GM12878 (cell line): ENCODE results near the gene PALMD. TPM values are rescaled to one million over a fixed set of nuclear protein-coding genes. Genes with fewer than 3 reads are reported as not detected.

Experiments
- ATAC-seq: fragments of 200-7000 bp; cut with Tn5 transposase; 3 replicates; pipeline ENCODE4 v1.9.1; 2020; ENCODE audit warnings: mild to moderate bottlenecking, moderate library complexity
- BruUV-seq: library from RNA; stranded (reverse); fragments of 400-500 nt; replicated peaks from 2 replicates; lab custom pipeline; 2021; lab: Mats Ljungman, UMichigan
- CTCF ChIA-PET: fragments of 300-600 bp; sonication (Branson Sonifier 250); formaldehyde crosslinking; extraction: SDS; loops from one replicate; lab custom pipeline; 2021; ENCODE audit warnings: inconsistent platforms; lab: Yijun Ruan, JAX
- POLR2A ChIA-PET: fragments of 350-600 bp; formaldehyde crosslinking; extraction: SDS; loops from one replicate; lab custom pipeline; 2021; ENCODE audit warnings: inconsistent platforms; lab: Charles Lee
- RAD21 ChIA-PET: fragments of 300-600 bp; sonication (Branson Sonifier 250); formaldehyde crosslinking; loops from one replicate; lab custom pipeline; 2023; ENCODE audit warnings: antibody characterized with exemption; ENCODE audit not compliant: unreplicated experiment; lab: Charles Lee
- SMC1A ChIA-PET: fragments of 300-600 bp; sonication (Branson Sonifier 250); formaldehyde crosslinking; loops from one replicate; lab custom pipeline; 2023; ENCODE audit not compliant: unreplicated experiment, uncharacterized antibody; lab: Charles Lee
- DNase-seq: peaks from one replicate; pipeline ENCODE4 v3.0.0-alpha.2; 2011; ENCODE audit warnings: low read depth, low spot score
- FAIRE-seq: peaks from 3 replicates; lab custom pipeline; 2011; peaks lifted over from hg19 to GRCh38; lab: Jason Lieb, UNC
- H2AFZ ChIP-seq: 2 replicates; pipeline ENCODE4 v1.6.0; 2011; ENCODE audit warnings: low read depth, low read length, control low read depth; ENCODE audit not compliant: control insufficient read depth
- H3K27ac ChIP-seq: 2 replicates; pipeline ENCODE4 v1.5.1; 2011; ENCODE audit warnings: control low read depth; ENCODE audit not compliant: control insufficient read depth, insufficient read depth
- H3K27me3 ChIP-seq, 2 experiments: replicated peaks in 1 of 2; 2 replicates each; pipeline versions ENCODE4 v1.6.0 to v1.6.1; 2011; ENCODE audit warnings: low read length in 1 of 2; ENCODE audit not compliant: control insufficient read depth in 2 of 2, insufficient read depth in 2 of 2
- H3K36me3 ChIP-seq, 2 experiments: 2 replicates each; pipeline ENCODE4 v1.5.1; 2011; ENCODE audit warnings: low read length in 1 of 2; ENCODE audit not compliant: control insufficient read depth in 2 of 2, insufficient read depth in 2 of 2
- H3K4me1 ChIP-seq: 2 replicates; pipeline ENCODE4 v1.6.1; 2011; ENCODE audit warnings: mild to moderate bottlenecking, low read length, moderate library complexity, mixed read lengths; ENCODE audit not compliant: control insufficient read depth, insufficient read depth
- H3K4me2 ChIP-seq: 2 replicates; pipeline ENCODE4 v1.6.0; 2011; ENCODE audit warnings: control low read depth; ENCODE audit not compliant: control insufficient read depth, insufficient read depth
- H3K4me3 ChIP-seq: fragments of 200-600 bp; sonication (generic); 2 replicates; pipeline ENCODE4 v1.5.1; 2016
- H3K79me2 ChIP-seq: 2 replicates; pipeline ENCODE4 v1.6.0; 2011; ENCODE audit warnings: low read length; ENCODE audit not compliant: control insufficient read depth, insufficient read depth
- H3K9ac ChIP-seq: 2 replicates; pipeline ENCODE4 v1.8.0; 2011; ENCODE audit warnings: low read length, control low read depth, mixed read lengths; ENCODE audit not compliant: control insufficient read depth, insufficient read depth
- H3K9me3 ChIP-seq: replicated peaks from 3 replicates; pipeline ENCODE4 v1.5.1; 2011; ENCODE audit warnings: mild to moderate bottlenecking, low read length; ENCODE audit not compliant: control insufficient read depth, insufficient read depth
- H4K20me1 ChIP-seq: 2 replicates; pipeline ENCODE4 v1.6.0; 2011; ENCODE audit not compliant: control insufficient read depth, insufficient read depth
- BRCA1 ChIP-seq: IDR thresholded peaks from 2 replicates; pipeline ENCODE4 v1.6.1; 2011; ENCODE audit warnings: low read depth, low read length, improper control_type of control experiment
- CEBPB ChIP-seq, 2 experiments: fragments of 150-350 bp in 1 of 2; IDR thresholded peaks; 2 replicates each; pipeline ENCODE4 v1.6.1; 2012 to 2014; ENCODE audit warnings: low read depth in 2 of 2, low read length in 2 of 2, borderline replicate concordance in 1 of 2, inconsistent platforms in 1 of 2
- CREM ChIP-seq: IDR thresholded peaks from 2 replicates; pipeline ENCODE4 v1.6.1; 2014; ENCODE audit warnings: antibody characterized with exemption, low read depth
- CTCF ChIP-seq, 3 experiments: IDR thresholded peaks in 2 of 3; conservative IDR thresholded peaks in 1 of 3; 2 replicates each; pipeline ENCODE4 v1.5.1; 2011; ENCODE audit warnings: low read depth in 3 of 3, low read length in 3 of 3, mild to moderate bottlenecking in 3 of 3, control low read depth in 2 of 3, moderate library complexity in 2 of 3, inconsistent platforms in 1 of 3, mixed read lengths in 1 of 3; ENCODE audit not compliant: control insufficient read depth in 2 of 3, insufficient read depth in 1 of 3; ENCODE audit errors: extremely low read depth in 1 of 3
- FOXK2 ChIP-seq: fragments of 450-650 bp; IDR thresholded peaks from 2 replicates; pipeline ENCODE4 v1.6.1; 2017; ENCODE audit warnings: mild to moderate bottlenecking, moderate library complexity
- IRF3 ChIP-seq: fragments of 450-650 bp; IDR thresholded peaks from 2 replicates; pipeline ENCODE4 v1.6.1; 2014; ENCODE audit warnings: mild to moderate bottlenecking
- KDM1A ChIP-seq: fragments of 200-600 bp; sonication (generic); IDR thresholded peaks from 2 replicates; pipeline ENCODE4 v1.6.1; 2016; ENCODE audit warnings: borderline replicate concordance
- RELB ChIP-seq: fragments of 450-650 bp; IDR thresholded peaks from 2 replicates; pipeline ENCODE4 v1.6.1; 2017; ENCODE audit warnings: low read depth, mild to moderate bottlenecking, moderate library complexity
- SMAD5 ChIP-seq: IDR thresholded peaks from 2 replicates; pipeline ENCODE4 v1.6.1; 2016; ENCODE audit warnings: antibody characterized with exemption, low read depth
- TBL1XR1 ChIP-seq: IDR thresholded peaks from 2 replicates; pipeline ENCODE4 v1.6.1; 2012; ENCODE audit warnings: low read depth, low read length, improper control_type of control experiment
- WGBS: methylation state at CpG from one replicate; pipeline ENCODE4 v1.1.6; 2016; ENCODE audit warnings: low lambda C conversion rate; ENCODE audit not compliant: insufficient replicate concordance, insufficient coverage; ENCODE audit errors: missing lambda C conversion rate; 5-methylcytosine and 5-hydroxymethylcytosine counted together
- in situ Hi-C: fragments of 300-500 bp; cut with MboI; formaldehyde crosslinking; loops from 9 replicates; pipeline ENCODE4 v1.14.3; 2018; ENCODE audit warnings: mixed read lengths
- intact Hi-C: fragments of 100-400 bp; cut with micrococcal nuclease; formaldehyde crosslinking; loops from one replicate; pipeline ENCODE4 v1.14.2; 2022; ENCODE audit not compliant: unreplicated experiment
- polyA plus RNA-seq, 11 experiments: library from polyadenylated mRNA; depleted of rRNA in 4 of 11; unstranded in 6 of 11; stranded (reverse) in 5 of 11; fragments of >200 nt; fragmentation: Nextera tagmentation in 4 of 11; fragmentation: Illumina TruSeq in 1 of 11; extraction: Ambion mirVana in 4 of 11; extraction: Trizol in 1 of 11; gene quantifications; 1 replicate in 1 of 11; 2 replicates in 10 of 11; pipeline versions ENCODE4 v1.2.1 to v1.2.3, GENCODE V29; 2011 to 2016; ENCODE audit warnings: inconsistent platforms in 2 of 11, missing spikeins in 2 of 11, low read depth in 1 of 11
- total RNA-seq, 4 experiments: library from RNA; depleted of rRNA in 3 of 4; stranded (reverse); fragments of >200 nt in 3 of 4; fragmentation: Illumina TruSeq in 1 of 4; extraction: Trizol in 1 of 4; gene quantifications; 2 replicates each; pipeline versions ENCODE4 v1.2.1 to v1.2.3, GENCODE V29; 2013 to 2021
- TF ChIP-seq, protein P1 (sequence below): fragments of 450-650 bp; IDR thresholded peaks from 2 replicates; pipeline ENCODE4 v1.6.1; 2018; ENCODE audit warnings: mild to moderate bottlenecking, low read depth, moderate library complexity; ENCODE audit not compliant: partially characterized antibody

Gene PALMD
- total and polyA plus RNA-seq, 10 of the 15 experiments (the other 5 are each of a cell fraction or from before 2014, with no cell fraction given): under 0.01 to 0.09 (median 0.04) TPM; not detected in 4

DNA sequence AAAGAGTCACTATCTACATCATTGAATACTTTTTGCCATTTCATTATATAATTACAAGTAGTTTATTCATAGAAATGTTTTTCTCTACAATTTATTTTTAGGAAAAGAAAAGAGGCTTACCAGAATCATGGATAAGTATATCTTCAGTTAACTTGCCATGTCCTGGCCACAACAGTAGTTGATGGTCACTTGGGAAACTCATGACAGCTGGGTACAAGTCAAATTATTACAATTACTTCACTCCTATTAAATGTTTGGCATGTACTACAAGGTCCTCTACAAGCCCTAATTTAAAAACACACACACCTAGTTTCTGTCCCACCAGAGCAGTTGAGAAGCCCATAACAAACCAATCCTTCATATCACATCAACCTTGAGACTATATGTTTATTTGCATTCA is 29.4 kb downstream of the PALMD start (continued):
- TF ChIP-seq RELB (no peak), TBL1XR1 (no peak)

GRCh38 chr1:99675994-99676393 is 30.1 kb downstream of the PALMD start:
- no peaks in the 10 kb centered on the region for H4K20me1 ChIP-seq
- DNase-seq: no peak
- CTCF ChIA-PET: no interaction called here
- no peaks in the 10 kb centered on the region for H3K4me1 ChIP-seq
- H3K9me3 ChIP-seq: no peaks in the 10 kb centered on the region
- H3K4me2 ChIP-seq: no peak overlapping the region
- RAD21 ChIA-PET: no interaction called here
- POLR2A ChIA-PET: no interaction called here
- H3K4me3 ChIP-seq: no peak overlapping the region
- H3K36me3 ChIP-seq: no peaks in the 10 kb centered on the region
- H3K27me3 ChIP-seq: no peaks in the 10 kb centered on the region
- TF ChIP-seq CREM: no peak
- no peak for TF ChIP-seq IRF3
- no peak for TF ChIP-seq BRCA1
- TF ChIP-seq CEBPB (IDR thresholded peaks at IDR 0.05; ENCODE audit: borderline replicate concordance in 1 of 2, low read depth in 2 of 2, low read length in 2 of 2): no peak
- TF ChIP-seq, protein P1, sequence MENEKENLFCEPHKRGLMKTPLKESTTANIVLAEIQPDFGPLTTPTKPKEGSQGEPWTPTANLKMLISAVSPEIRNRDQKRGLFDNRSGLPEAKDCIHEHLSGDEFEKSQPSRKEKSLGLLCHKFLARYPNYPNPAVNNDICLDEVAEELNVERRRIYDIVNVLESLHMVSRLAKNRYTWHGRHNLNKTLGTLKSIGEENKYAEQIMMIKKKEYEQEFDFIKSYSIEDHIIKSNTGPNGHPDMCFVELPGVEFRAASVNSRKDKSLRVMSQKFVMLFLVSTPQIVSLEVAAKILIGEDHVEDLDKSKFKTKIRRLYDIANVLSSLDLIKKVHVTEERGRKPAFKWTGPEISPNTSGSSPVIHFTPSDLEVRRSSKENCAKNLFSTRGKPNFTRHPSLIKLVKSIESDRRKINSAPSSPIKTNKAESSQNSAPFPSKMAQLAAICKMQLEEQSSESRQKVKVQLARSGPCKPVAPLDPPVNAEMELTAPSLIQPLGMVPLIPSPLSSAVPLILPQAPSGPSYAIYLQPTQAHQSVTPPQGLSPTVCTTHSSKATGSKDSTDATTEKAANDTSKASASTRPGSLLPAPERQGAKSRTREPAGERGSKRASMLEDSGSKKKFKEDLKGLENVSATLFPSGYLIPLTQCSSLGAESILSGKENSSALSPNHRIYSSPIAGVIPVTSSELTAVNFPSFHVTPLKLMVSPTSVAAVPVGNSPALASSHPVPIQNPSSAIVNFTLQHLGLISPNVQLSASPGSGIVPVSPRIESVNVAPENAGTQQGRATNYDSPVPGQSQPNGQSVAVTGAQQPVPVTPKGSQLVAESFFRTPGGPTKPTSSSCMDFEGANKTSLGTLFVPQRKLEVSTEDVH: no peak
- no peak for TF ChIP-seq KDM1A
- TF ChIP-seq FOXK2: no peak
- no peak for TF ChIP-seq CTCF (IDR thresholded peaks at IDR 0.05 in 2 of 3, conservative IDR thresholded peaks at IDR 0.05 in 1 of 3; ENCODE audit: control insufficient read depth in 2 of 3, extremely low read depth in 1 of 3, insufficient read depth in 1 of 3, low read depth in 3 of 3, low read length in 3 of 3)
- no peak for TF ChIP-seq SMAD5
- H3K79me2 ChIP-seq: no peaks in the 10 kb centered on the region
- intact Hi-C loops (no loop called here), in situ Hi-C loops (no loop called here)
- BruUV-seq: no TSS peak
- H3K9ac ChIP-seq: no peak overlapping the region
- H2AFZ ChIP-seq: no peak overlapping the region
- no peak for FAIRE-seq
- SMC1A ChIA-PET: no interaction called here
- WGBS: 100% methylated on average over 1 of the region's 1 CpG
- ATAC-seq: no peak
- H3K27ac ChIP-seq: no peak overlapping the region
